ENCODE results near the gene SBK1.
A peak's percentile ranks its signal among the peaks of the same experiment; 100 is the strongest.

SBK1 gene

DNA sequence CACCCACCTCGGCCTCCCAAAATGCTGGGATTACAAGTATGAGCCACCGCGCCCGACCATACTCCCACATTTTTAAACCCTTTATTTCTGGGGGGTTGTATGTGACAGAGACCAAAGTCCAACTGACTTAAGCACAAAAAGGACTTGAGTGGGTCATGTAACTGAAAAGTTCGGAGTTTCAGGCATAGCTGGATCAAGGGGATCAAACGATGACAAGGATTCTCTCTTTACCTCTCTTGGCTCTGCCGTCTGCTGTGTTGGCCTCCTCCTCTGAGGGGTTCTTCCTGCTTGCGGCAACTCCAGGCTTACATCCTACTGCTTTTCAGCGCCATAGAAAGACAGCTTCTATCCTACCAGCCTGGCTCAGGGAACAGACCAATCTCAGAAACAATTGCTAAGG lies 9.2 kb upstream of the SBK1 start:
- H3K4me1 ChIP-seq (ENCODE audit: insufficient read depth, low read length), result no peaks in the 10 kb centered on the region
- H3K36me3 ChIP-seq (ENCODE audit: insufficient read depth, low read length), result no peaks in the 10 kb centered on the region
- H3K27me3 ChIP-seq (ENCODE audit: insufficient read depth, low read length), result no peaks in the 10 kb centered on the region
- no peaks in the 10 kb centered on the region for H3K9me3 ChIP-seq (ENCODE audit: insufficient read depth, low read depth, low read length)
- H3K27ac ChIP-seq (ENCODE audit: low read depth, low read length), result no peak overlapping the region
- H3K9ac ChIP-seq (ENCODE audit: low read depth, low read length), result no peak overlapping the region
- no peak overlapping the region for H3K4me3 ChIP-seq (ENCODE audit: low read length)
- 93% methylated on average over 9 of the region's 9 CpGs for WGBS

DNA sequence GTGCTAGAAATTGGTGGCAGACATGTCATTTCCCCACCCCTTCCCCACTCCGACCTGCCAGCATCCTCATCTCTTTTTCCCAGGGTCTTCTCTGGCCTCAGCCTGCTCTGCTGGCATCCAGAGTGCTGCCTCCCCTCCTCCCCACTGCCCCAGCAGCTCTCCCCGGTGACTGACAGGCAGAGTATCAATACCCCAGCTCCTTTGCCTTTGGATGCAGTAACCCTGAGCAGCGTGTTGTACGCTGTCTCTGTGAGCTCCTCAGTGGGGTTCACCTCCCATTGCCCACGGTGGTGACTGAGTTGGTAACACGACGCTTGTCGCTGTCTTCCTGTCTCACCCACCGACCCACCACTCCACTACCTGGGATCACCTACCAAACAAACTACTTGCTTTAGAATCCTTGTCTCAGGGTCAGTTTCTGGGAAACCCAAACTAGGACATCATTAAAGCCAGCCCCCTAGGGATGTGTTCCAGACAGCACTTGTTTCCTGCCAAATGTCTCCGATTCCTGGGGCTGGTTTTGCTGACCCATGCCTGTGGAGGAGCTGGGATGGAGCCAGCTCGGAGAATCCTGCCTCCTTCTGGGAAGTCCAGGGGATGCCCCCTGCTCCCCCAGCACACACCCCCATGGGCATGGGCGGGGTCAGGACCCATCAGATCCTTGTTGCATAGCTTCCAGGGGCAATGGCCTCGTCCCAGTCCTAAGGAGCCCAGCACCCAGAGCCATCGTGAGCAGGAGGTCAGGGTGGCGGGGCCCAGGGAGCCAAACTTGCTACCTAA lies 8.3 kb upstream of the SBK1 start:
- Histone ChIP-seq H3K27me3 (ENCODE audit: insufficient read depth, low read length) (no peaks in the 10 kb centered on the region), H3K4me3 (ENCODE audit: low read length) (no peak overlapping the region), H3K27ac (ENCODE audit: low read depth, low read length) (no peak overlapping the region), H3K36me3 (ENCODE audit: insufficient read depth, low read length) (no peaks in the 10 kb centered on the region), H3K9me3 (ENCODE audit: insufficient read depth, low read depth, low read length) (no peaks in the 10 kb centered on the region), H3K4me1 (ENCODE audit: insufficient read depth, low read length) (no peaks in the 10 kb centered on the region), H3K9ac (ENCODE audit: low read depth, low read length) (no peak overlapping the region)
- 86% methylated on average over 15 of the region's 15 CpGs for WGBS

GRCh38 chr16:28285649-28286048 lies 6.7 kb upstream of the SBK1 start:
- WGBS, result 96% methylated on average over 9 of the region's 9 CpGs
- no peak overlapping the region for H3K4me3 ChIP-seq (ENCODE audit: low read length)

DNA sequence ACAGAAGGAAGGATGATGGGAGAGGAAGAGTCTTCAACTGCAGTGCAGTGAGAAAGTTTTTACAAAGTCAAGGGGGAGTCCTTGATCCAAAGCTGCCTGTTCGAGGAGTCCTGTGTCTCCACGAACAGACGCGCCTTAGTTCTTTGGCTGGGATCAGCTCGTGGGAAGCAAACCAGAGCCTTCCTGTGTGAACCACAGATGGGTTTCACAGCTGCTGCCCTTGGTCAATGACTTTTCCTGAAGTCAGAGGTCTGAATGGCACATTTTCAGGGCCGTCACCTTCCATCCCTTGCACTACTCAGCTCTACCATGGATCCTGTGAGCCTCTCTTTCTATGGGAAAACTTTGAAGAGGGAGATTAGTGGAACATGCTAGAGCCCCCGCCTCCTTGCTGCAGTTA lies 4.2 kb upstream of the SBK1 start:
- no peaks in the 10 kb centered on the region for H3K9me3 ChIP-seq (ENCODE audit: insufficient read depth, low read depth, low read length)
- H3K4me1 ChIP-seq (ENCODE audit: insufficient read depth, low read length), result peaks cover 4% of the 10 kb centered on the region
- H3K9ac ChIP-seq (ENCODE audit: low read depth, low read length), result no peak overlapping the region
- no peak overlapping the region for H3K4me3 ChIP-seq (ENCODE audit: low read length)
- 91% methylated on average over 7 of the region's 7 CpGs for WGBS
- H3K27me3 ChIP-seq (ENCODE audit: insufficient read depth, low read length), result no peaks in the 10 kb centered on the region
- H3K27ac ChIP-seq (ENCODE audit: low read depth, low read length), result no peak overlapping the region
- no peaks in the 10 kb centered on the region for H3K36me3 ChIP-seq (ENCODE audit: insufficient read depth, low read length)

More at GRCh38 chr16:28285649-28286048, 6.7 kb upstream of the SBK1 start:
- no peaks in the 10 kb centered on the region for H3K27me3 ChIP-seq (ENCODE audit: insufficient read depth, low read length)
- no peaks in the 10 kb centered on the region for H3K9me3 ChIP-seq (ENCODE audit: insufficient read depth, low read depth, low read length)
- no peaks in the 10 kb centered on the region for H3K36me3 ChIP-seq (ENCODE audit: insufficient read depth, low read length)
- H3K9ac ChIP-seq (ENCODE audit: low read depth, low read length), result no peak overlapping the region
- peaks cover 1% of the 10 kb centered on the region for H3K4me1 ChIP-seq (ENCODE audit: insufficient read depth, low read length)
- no peak overlapping the region for H3K27ac ChIP-seq (ENCODE audit: low read depth, low read length)

DNA sequence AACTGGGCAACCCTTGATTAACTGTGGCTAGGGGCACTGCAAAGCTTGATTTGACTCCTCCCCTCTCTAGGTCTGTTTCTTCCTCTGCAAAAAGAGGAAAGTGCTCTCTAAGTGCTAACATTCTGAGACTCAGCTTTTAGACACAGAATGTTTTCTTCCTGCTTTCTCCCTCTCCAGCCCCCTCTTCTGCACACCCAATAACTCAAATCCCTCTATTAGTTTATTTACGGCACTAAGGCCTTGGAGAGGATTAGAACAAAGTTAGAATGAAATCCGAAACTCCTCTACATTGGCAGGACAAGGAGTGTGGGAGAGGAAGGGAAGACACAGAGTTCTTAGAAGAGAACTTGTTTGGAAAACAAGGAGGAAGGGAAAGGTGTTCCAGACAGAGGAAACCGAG lies 3.3 kb upstream of the SBK1 start:
- Histone ChIP-seq H3K4me3 (ENCODE audit: low read length) (no peak overlapping the region), H3K4me1 (ENCODE audit: insufficient read depth, low read length) (peaks cover 5% of the 10 kb centered on the region), H3K9me3 (ENCODE audit: insufficient read depth, low read depth, low read length) (no peaks in the 10 kb centered on the region), H3K27me3 (ENCODE audit: insufficient read depth, low read length) (no peaks in the 10 kb centered on the region), H3K27ac (ENCODE audit: low read depth, low read length) (no peak overlapping the region), H3K36me3 (ENCODE audit: insufficient read depth, low read length) (no peaks in the 10 kb centered on the region), H3K9ac (ENCODE audit: low read depth, low read length) (no peak overlapping the region)
- 92% methylated on average over 2 of the region's 3 CpGs for WGBS

DNA sequence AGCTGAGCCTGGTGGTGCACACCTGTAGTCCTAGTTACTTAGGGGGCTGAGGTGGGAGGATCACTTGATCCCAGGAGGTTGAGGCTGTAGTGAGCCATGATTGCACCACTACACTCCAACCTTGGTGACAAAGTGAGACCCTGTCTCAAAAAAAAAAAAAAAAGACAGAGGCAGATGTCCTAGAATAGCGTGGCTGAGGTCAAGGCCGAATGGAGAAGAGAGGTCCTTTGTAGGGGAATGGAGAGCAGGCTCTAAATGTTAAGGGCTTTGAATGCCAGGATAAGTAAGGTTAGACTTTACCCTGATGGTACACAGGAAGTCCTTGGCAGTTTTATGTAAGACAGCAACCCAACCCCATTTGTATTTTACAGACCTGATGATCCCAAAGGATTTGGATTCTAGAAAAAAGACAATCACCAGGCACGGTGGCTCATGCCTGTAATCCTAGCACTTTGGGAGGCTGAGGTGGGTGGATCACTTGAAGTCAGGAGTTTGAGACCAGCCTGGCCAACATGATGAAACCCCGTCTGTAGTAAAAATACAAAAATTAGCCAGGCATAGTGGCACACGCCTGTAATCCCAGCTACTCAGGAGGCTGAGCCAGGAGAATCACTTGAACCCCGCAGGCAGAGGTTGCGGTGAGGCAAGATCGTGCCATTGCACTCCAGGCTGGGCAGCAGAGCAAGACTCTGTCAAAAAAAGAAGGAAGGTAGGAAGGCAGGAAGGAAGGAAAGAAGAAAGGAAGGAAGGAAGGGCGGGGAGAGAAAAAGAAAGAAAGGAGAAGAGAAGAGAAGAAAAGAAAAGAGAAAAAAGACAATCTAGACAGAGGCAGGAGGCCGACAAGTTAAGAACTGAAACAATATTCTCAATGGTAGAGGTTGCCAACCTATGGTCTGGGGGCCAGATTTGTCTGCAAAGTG lies 2.1 kb upstream of the SBK1 start:
- Histone ChIP-seq H3K27ac (ENCODE audit: low read depth, low read length) (no peak overlapping the region), H3K4me1 (ENCODE audit: insufficient read depth, low read length) (peaks cover 9% of the 10 kb centered on the region), H3K4me3 (ENCODE audit: low read length) (peak overlapping the region; percentile 43), H3K9ac (ENCODE audit: low read depth, low read length) (peak overlapping the region; percentile 74), H3K9me3 (ENCODE audit: insufficient read depth, low read depth, low read length) (no peaks in the 10 kb centered on the region), H3K36me3 (ENCODE audit: insufficient read depth, low read length) (peaks cover 9% of the 10 kb centered on the region; the same call in 1 of the 2 replicates), H3K27me3 (ENCODE audit: insufficient read depth, low read length) (no peaks in the 10 kb centered on the region)
- 89% methylated on average over 10 of the region's 10 CpGs for WGBS

DNA sequence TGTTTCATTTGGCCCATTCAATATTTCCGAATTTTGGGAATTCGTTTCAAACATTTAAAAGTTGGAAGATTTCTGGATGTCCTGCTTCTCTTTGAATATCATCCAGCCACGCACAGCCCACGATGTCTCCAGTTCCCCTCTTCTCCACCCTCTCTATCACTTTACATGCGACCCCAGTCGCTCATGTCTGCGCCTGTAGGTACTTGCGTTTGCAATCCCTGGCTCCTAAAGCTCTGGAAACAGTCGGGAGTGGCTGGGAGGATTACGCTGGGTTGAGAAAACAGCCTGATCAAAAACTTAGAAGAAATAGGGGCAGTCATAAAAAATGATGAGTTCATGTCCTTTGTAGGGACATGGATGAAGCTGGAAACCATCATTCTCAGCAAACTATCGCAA lies 1.5 kb upstream of the SBK1 start:
- Histone ChIP-seq H3K4me3 (ENCODE audit: low read length) (peak overlapping the region; percentile 43), H3K9ac (ENCODE audit: low read depth, low read length) (peak overlapping the region; percentile 74), H3K4me1 (ENCODE audit: insufficient read depth, low read length) (peaks cover 9% of the 10 kb centered on the region), H3K36me3 (ENCODE audit: insufficient read depth, low read length) (peaks cover 13% of the 10 kb centered on the region; the same call in 1 of the 2 replicates), H3K9me3 (ENCODE audit: insufficient read depth, low read depth, low read length) (no peaks in the 10 kb centered on the region), H3K27ac (ENCODE audit: low read depth, low read length) (no peak overlapping the region), H3K27me3 (ENCODE audit: insufficient read depth, low read length) (no peaks in the 10 kb centered on the region)
- WGBS, result 74% methylated on average over 10 of the region's 11 CpGs

DNA sequence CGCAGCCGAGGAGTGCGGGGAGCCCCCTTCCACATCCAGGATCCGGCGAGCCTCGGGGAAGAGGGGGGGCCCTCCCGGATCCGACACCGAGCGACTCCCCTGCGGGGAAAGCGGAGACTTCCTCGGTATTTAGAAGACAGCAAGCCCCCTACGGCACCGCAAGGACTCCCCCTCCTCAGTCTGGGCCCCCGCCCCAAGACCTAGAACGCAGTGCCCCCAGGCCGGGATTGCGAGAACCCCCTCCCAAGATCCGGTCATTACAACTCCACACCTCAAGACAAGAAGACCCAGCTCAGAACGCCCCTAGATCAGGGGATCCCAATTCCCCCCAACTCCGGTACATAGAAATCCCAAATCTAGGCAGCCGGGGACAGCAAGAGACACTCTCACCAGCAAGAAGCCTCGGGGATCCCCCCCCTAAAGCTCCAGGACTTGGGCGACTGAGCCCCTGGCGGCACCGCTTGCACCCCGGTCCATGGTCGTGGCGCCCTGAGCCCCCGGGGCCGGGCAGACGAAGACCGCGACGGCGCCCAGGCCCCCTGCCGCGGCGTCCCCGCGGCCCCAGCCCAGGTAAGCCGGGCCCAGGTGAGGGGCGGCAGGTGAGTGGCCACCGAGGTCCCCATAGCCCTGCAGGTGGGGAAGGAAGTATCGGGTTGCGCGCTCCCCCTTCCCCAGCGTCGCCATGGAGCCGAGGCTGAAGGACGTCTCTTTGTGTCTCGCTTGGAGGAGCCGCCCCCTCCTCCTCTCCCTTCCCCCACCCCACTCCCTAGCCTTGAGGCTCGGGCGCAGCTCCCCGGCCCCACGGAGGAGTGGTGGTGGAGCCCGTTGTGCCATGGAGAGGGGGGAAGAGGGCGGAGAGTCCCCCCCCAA lies 641 bp downstream of the SBK1 start:
- no peaks in the 10 kb centered on the region for H3K27me3 ChIP-seq (ENCODE audit: insufficient read depth, low read length)
- H3K9ac ChIP-seq (ENCODE audit: low read depth, low read length), result peak overlapping the region; percentile 92
- no peaks in the 10 kb centered on the region for H3K9me3 ChIP-seq (ENCODE audit: insufficient read depth, low read depth, low read length)
- H3K4me3 ChIP-seq (ENCODE audit: low read length), result peak overlapping the region; percentile 88
- peaks cover 9% of the 10 kb centered on the region for H3K4me1 ChIP-seq (ENCODE audit: insufficient read depth, low read length)
- peak overlapping the region; percentile 71 for H3K27ac ChIP-seq (ENCODE audit: low read depth, low read length)
- WGBS, result under 1% methylated on average over 54 of the region's 60 CpGs
- peaks cover 13% of the 10 kb centered on the region; the same call in 1 of the 2 replicates for H3K36me3 ChIP-seq (ENCODE audit: insufficient read depth, low read length)

GRCh38 chr16:28293601-28293960 lies 1.3 kb downstream of the SBK1 start:
- H3K4me1 ChIP-seq (ENCODE audit: insufficient read depth, low read length), result peaks cover 9% of the 10 kb centered on the region
- peak overlapping the region; percentile 71 for H3K27ac ChIP-seq (ENCODE audit: low read depth, low read length)
- no peaks in the 10 kb centered on the region for H3K27me3 ChIP-seq (ENCODE audit: insufficient read depth, low read length)
- peak overlapping the region; percentile 88 for H3K4me3 ChIP-seq (ENCODE audit: low read length)
- peaks cover 13% of the 10 kb centered on the region; the same call in 1 of the 2 replicates for H3K36me3 ChIP-seq (ENCODE audit: insufficient read depth, low read length)
- WGBS, result 2% methylated on average over 9 of the region's 10 CpGs
- peak overlapping the region; percentile 92 for H3K9ac ChIP-seq (ENCODE audit: low read depth, low read length)
- no peaks in the 10 kb centered on the region for H3K9me3 ChIP-seq (ENCODE audit: insufficient read depth, low read depth, low read length)

DNA sequence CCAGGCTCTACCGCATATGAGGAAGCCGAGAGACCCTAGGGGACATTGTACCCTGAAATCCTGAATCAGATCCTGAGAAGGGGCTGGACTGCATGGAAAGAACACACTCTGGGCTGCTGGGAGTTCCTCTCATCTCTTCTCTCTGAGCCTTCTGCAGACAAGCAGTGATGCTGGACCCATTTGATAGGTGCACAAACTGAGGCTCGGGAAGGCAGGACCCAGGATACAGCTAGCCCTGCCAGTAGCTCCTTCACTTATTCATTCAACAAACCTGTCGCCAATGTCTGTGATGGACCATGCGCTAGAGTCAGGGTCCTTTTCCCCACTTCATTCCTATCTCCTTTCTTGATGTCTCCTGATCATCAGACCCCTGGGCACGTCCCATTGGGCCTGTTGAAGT lies 1.9 kb downstream of the SBK1 start:
- peak overlapping the region; percentile 92 for H3K9ac ChIP-seq (ENCODE audit: low read depth, low read length)
- WGBS, result 88% methylated on average over 6 of the region's 6 CpGs

More for the DNA sequence above, 1.9 kb downstream of the SBK1 start:
- no peaks in the 10 kb centered on the region for H3K9me3 ChIP-seq (ENCODE audit: insufficient read depth, low read depth, low read length)
- no peaks in the 10 kb centered on the region for H3K27me3 ChIP-seq (ENCODE audit: insufficient read depth, low read length)
- H3K4me1 ChIP-seq (ENCODE audit: insufficient read depth, low read length), result peaks cover 12% of the 10 kb centered on the region
- peaks cover 16% of the 10 kb centered on the region; the same call in 1 of the 2 replicates for H3K36me3 ChIP-seq (ENCODE audit: insufficient read depth, low read length)
- H3K27ac ChIP-seq (ENCODE audit: low read depth, low read length), result no peak overlapping the region
- peak overlapping the region; percentile 88 for H3K4me3 ChIP-seq (ENCODE audit: low read length)

Data from HUES64 (cell line).